ENCODE measurements around the gene HHATL. TPM values are rescaled to one million over a fixed set of nuclear protein-coding genes. Genes with fewer than 3 reads are reported as not detected.

Gene HHATL
- total RNA-seq, 3 donors from 2014 or later: 0.70 TPM; not detected in 2

GRCh38 chr3:42667523-42668412 lies 34.8 kb downstream of the HHATL start:
- H3K4me1 ChIP-seq (ENCODE audit: low read depth): no peaks in the 10 kb centered on the region
- no peaks in the 10 kb centered on the region for H3K9me3 ChIP-seq
- ATAC-seq (no peak), DNase-seq (no peak)
- no peak overlapping the region for H3K4me3 ChIP-seq
- intact Hi-C loops (cut with DNase I, micrococcal nuclease): no loop called here
- no peaks in the 10 kb centered on the region for H3K36me3 ChIP-seq (ENCODE audit: low read depth)
- no peak for TF ChIP-seq CTCF (IDR thresholded peaks at IDR 0.05)

GRCh38 chr3:42667096-42667522 lies 35.5 kb downstream of the HHATL start:
- ATAC-seq (no peak), DNase-seq (no peak)
- Histone ChIP-seq H3K4me1 (ENCODE audit: low read depth) (no peaks in the 10 kb centered on the region), H3K9me3 (no peaks in the 10 kb centered on the region), H3K36me3 (ENCODE audit: low read depth) (no peaks in the 10 kb centered on the region), H3K4me3 (no peak overlapping the region)
- intact Hi-C loops (cut with DNase I, micrococcal nuclease): no loop called here
- no peak for TF ChIP-seq CTCF (IDR thresholded peaks at IDR 0.05)

- no peaks in the 10 kb centered on the region for H3K9me3 ChIP-seq
- DNase-seq (no peak), ATAC-seq (no peak)
- H3K4me1 ChIP-seq (ENCODE audit: low read depth): no peaks in the 10 kb centered on the region
- no peaks in the 10 kb centered on the region for H3K36me3 ChIP-seq (ENCODE audit: low read depth)
- intact Hi-C loops (cut with DNase I, micrococcal nuclease): no loop called here
- no peak overlapping the region for H3K4me3 ChIP-seq
- TF ChIP-seq CTCF (IDR thresholded peaks at IDR 0.05): no peak
Measured at GRCh38 chr3:42666577-42666998, 36.0 kb downstream of the HHATL start.

- Histone ChIP-seq H3K36me3 (ENCODE audit: low read depth) (no peaks in the 10 kb centered on the region), H3K4me1 (ENCODE audit: low read depth) (no peaks in the 10 kb centered on the region), H3K9me3 (no peaks in the 10 kb centered on the region), H3K4me3 (no peak overlapping the region)
- ATAC-seq (no peak), DNase-seq (no peak)
- no peak for TF ChIP-seq CTCF (IDR thresholded peaks at IDR 0.05)
- intact Hi-C loops (cut with DNase I, micrococcal nuclease): no loop called here
Measured at GRCh38 chr3:42666022-42666421, 36.6 kb downstream of the HHATL start.

- no peaks in the 10 kb centered on the region for H3K9me3 ChIP-seq
- no peak for DNase-seq
- TF ChIP-seq CTCF (IDR thresholded peaks at IDR 0.05): no peak
- no peak for ATAC-seq
- H3K36me3 ChIP-seq (ENCODE audit: low read depth): no peaks in the 10 kb centered on the region
- H3K4me3 ChIP-seq: no peak overlapping the region
- intact Hi-C loops (cut with DNase I, micrococcal nuclease): no loop called here
- no peaks in the 10 kb centered on the region for H3K4me1 ChIP-seq (ENCODE audit: low read depth)
Measured at GRCh38 chr3:42665050-42665878, 37.3 kb downstream of the HHATL start.

All from mucosa of descending colon (tissue), 3 donors.